ENCODE measurements around the gene SCN4B. TPM values are rescaled to one million over a fixed set of nuclear protein-coding genes. Genes with fewer than 3 reads are reported as not detected.

Gene SCN4B
- total and polyA plus RNA-seq, 2 donors (not counting 3 experiments of a cell fraction or from before 2014, with no cell fraction given): 0.06 to 0.13 TPM

- Histone ChIP-seq H3K79me2 (ENCODE audit: control insufficient read depth, insufficient read depth, low read length) (no peaks in the 10 kb centered on the region), H3K27me3 (ENCODE audit: control insufficient read depth in 2 of 2, insufficient read depth in 2 of 2, low read length in 2 of 2) (peaks cover 0 to 4% of the 10 kb centered on the region in 2 experiments), H3K9me1 (replicated peaks; ENCODE audit: control insufficient read depth, extremely low read depth, insufficient read depth, low read length) (no peaks in the 10 kb centered on the region), H3K4me3 (replicated peaks in 1 of 3; ENCODE audit: insufficient read depth in 1 of 3, low read depth in 1 of 3, low read length in 3 of 3) (no peak overlapping the region), H3K36me3 (ENCODE audit: control insufficient read depth in 2 of 2, extremely low read depth in 1 of 2, insufficient read depth in 2 of 2, low read length in 2 of 2) (no peaks in the 10 kb centered on the region), H3K27ac (ENCODE audit: insufficient read depth, low read depth, low read length) (no peak overlapping the region), H3K9ac (replicated peaks; ENCODE audit: extremely low read depth, insufficient read depth, low read length) (no peak overlapping the region), H2AFZ (ENCODE audit: low read depth, low read length) (no peak overlapping the region), H4K20me1 (replicated peaks; ENCODE audit: control insufficient read depth, extremely low read depth, insufficient read depth, low read length) (no peaks in the 10 kb centered on the region), H3K9me3 (replicated peaks; ENCODE audit: control insufficient read depth, insufficient read depth, low read length) (no peaks in the 10 kb centered on the region), H3K4me2 (ENCODE audit: insufficient read depth, low read length) (no peak overlapping the region), H3K4me1 (ENCODE audit: control insufficient read depth, extremely low read depth, insufficient read depth, low read length) (no peaks in the 10 kb centered on the region)
- POLR2A ChIA-PET: no interaction called here
- CTCF ChIA-PET: no interaction called here
- dilution Hi-C loops (cut with MboI; ENCODE audit: extremely low pct_ligation_motif_present, low sequenced_read_pairs): no loop called here
- FAIRE-seq: no peak
- TF ChIP-seq EZH2 (IDR thresholded peaks at IDR 0.05; ENCODE audit: borderline replicate concordance, low read depth, low read length, severe bottlenecking) (no peak), CTCF (IDR thresholded peaks at IDR 0.05; ENCODE audit: extremely low read depth in 1 of 2, insufficient read depth in 1 of 2, low read depth in 1 of 2, low read length in 2 of 2) (no peak), POLR2A (IDR thresholded peaks at IDR 0.05; ENCODE audit: low read depth, low read length) (no peak), MYC (IDR thresholded peaks at IDR 0.05; ENCODE audit: low read depth, low read length) (no peak), GATA2 (IDR thresholded peaks at IDR 0.05; ENCODE audit: insufficient read depth, insufficient read length, low read depth, low read length) (no peak), FOS (IDR thresholded peaks at IDR 0.05; ENCODE audit: borderline replicate concordance, insufficient read depth, low read length) (no peak), POLR2AphosphoS5 (IDR thresholded peaks at IDR 0.05; ENCODE audit: insufficient read depth, low read depth, low read length) (no peak)
- DNase-seq (ENCODE audit: low read depth, low spot score): no peak
- no TSS peak for BruUV-seq (replicated peaks)
- intact Hi-C loops (cut with micrococcal nuclease): no loop called here
Measured at GRCh38 chr11:118108513-118108912, 44.1 kb downstream of the SCN4B start.
